ENCODE data around the gene ATP10B.
"Not testable (repeated sequence)": the region's sequence is repeated elsewhere in the genome, so short reads cannot be mapped to it uniquely, and the experiment has no call there.

ATP10B gene

GRCh38 chr5:160757194-160757593 is 94.8 kb downstream of the ATP10B start:
- no peak for DNase-seq (ENCODE audit: low read depth)

- DNase-seq (ENCODE audit: low read depth) = no peak
Observed at GRCh38 chr5:160750938-160751657, 100.9 kb downstream of the ATP10B start.

- DNase-seq (ENCODE audit: low read depth) = no peak
Observed at GRCh38 chr5:160749682-160750081, 102.3 kb downstream of the ATP10B start.

DNA sequence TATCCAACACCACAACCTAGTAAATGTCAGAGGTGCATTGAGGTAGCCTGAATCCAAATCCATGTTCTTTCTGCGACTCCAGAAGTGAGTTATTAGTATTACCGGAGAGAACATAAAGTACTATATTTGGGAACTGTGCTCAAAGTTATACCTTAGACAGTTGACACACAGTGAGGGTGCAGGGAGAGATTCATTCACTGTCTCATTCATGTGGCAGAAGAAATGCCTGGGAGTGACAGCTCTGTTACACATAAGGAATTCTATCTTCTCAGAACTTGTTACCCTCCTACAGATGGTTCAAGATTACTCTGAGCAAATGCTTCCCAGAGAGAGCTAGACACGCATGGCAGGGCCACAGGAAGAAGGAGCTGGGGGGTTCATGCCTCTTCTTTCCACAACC is 103.0 kb downstream of the ATP10B start:
- DNase-seq (ENCODE audit: low read depth) = no peak

GRCh38 chr5:160747987-160748386 is 104.0 kb downstream of the ATP10B start:
- no peak for DNase-seq (ENCODE audit: low read depth)

- DNase-seq (ENCODE audit: low read depth) = no peak
Observed at GRCh38 chr5:160747559-160747958, 104.5 kb downstream of the ATP10B start.

DNA sequence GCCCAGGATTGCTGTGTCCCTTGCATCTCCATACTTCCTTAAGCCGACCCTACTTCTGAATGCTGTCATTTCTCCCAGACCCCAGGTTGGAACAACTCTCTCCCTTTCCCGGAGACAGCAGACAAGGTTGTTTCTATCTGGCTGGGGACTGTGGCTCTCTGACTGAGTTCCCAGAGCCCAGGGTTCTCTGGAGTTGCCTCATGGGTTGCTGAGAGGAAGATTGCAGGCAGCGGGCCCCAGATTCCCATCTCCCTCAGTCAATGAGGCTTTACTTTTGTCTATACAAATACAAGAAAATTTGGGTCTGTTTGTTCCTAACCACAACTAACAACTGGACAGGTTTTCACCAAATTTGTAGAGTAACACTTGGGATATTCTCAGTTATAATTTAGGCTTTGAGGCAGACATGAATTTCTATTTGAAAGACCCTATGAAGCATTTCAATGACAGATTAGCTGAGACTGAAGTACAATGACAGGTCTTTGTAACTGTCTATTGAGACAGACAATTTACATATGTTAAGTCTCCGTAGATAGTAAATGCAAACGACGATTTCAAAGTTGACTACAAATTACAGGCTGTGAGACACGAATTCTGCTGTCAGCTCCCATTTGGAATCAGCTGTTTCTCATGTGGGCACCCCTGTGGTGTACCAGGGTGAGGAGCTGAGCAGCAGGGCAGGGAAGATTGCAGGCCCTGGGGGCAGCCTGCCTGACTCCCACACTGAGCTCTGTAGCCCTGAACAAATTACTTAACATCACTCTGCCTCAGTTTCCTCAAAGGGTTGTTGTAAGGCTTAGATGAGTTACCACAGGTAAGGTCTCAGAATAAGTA is 107.5 kb downstream of the ATP10B start:
- no peak for DNase-seq (ENCODE audit: low read depth)

DNA sequence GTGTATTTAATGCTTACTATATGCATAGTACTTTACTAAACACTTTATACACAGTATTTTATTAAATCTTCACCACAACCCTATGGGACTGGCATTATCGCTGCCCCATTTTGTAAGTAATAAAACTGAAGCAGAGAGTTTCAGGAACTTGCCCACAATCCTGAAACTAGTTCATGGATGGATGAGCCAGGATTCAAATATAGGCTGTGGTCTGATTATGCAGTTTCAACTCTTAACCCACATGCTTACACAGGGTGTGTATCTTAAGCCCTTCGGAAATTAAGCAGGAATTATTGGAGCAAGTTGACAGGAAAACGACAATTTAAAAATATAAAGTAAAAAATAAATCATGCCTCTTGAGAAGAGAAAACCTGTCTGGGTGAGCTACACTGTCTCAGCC is 109.0 kb downstream of the ATP10B start:
- DNase-seq (ENCODE audit: low read depth) = no peak

DNA sequence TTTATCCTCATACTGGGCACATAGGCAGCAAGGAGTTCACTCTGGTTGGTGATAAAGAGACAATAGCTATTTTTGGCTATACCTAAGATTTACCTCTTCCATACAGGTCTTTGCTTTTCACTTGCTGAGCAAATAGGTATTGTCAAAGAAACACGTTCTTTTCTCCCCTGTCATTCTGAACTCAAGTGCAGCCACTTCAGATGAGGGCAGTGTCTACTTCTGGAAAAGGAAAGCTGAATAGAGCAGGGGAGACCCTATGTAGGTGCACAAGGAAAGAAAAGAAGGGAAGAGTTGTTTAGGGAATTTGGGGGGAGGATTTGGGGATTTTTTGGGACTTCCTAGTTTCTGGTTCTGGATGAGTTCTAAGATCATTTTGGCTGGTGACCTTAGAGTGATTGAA is 109.6 kb downstream of the ATP10B start:
- DNase-seq (ENCODE audit: low read depth) = no peak

GRCh38 chr5:160727296-160727997 is 124.6 kb downstream of the ATP10B start:
- no peak for DNase-seq (ENCODE audit: low read depth)

GRCh38 chr5:160726721-160727120 is 125.3 kb downstream of the ATP10B start:
- no peak for DNase-seq (ENCODE audit: low read depth)

DNA sequence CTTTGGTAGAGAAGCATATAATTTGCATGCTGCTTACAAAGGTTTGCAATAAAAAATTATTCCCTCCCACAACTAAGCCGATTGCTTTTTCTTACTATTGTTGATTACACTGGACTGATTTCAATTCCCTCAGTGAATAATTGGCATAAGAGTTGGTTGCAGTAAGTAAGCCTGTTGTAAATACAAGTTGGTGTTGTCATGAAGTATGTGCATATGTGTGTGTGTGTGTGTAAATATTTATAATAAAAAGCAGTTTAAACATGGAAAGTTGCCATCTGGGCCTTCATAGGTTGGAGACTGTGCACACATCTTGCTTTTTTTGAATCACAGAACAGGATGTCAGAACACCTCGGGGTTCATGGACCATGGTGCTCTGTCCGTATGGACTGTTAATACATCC is 131.2 kb downstream of the ATP10B start:
- DNase-seq (ENCODE audit: low read depth) = no peak

- not testable (repeated sequence) for DNase-seq (ENCODE audit: low read depth)
Observed at GRCh38 chr5:160715508-160715907, 136.5 kb downstream of the ATP10B start.

DNA sequence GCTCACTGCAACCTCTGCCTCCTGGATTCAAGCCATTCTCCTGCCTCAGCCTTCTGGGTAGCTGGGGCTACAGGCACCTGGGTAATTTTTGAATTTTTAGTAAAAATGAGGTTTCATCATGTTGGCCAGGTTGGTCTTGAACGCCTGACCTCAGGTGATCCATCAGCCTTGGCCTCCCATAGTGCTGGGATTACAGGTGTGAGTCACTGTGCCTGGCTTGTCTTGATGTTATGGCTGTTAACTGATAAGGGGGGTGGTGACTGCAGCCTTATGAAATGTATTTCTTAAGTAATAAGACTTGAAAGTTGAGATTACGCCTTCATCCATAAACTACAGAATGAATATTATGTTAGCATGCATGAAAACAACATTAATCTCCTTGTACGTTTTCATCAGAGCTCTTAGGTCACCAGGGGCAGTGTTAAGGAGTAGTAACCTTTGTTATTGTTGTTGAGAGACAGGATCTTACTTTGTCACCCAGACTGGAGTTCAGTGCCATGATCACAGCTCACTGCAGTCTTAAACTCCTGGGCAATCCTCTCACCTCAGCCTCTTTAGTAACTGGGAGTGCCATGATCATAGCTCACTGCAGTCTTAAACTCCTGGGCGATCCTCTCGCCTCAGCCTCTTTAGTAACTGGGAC is 148.3 kb downstream of the ATP10B start:
- no peak for DNase-seq (ENCODE audit: low read depth)

GRCh38 chr5:160702934-160703333 is 149.1 kb downstream of the ATP10B start:
- DNase-seq (ENCODE audit: low read depth) = no peak

DNA sequence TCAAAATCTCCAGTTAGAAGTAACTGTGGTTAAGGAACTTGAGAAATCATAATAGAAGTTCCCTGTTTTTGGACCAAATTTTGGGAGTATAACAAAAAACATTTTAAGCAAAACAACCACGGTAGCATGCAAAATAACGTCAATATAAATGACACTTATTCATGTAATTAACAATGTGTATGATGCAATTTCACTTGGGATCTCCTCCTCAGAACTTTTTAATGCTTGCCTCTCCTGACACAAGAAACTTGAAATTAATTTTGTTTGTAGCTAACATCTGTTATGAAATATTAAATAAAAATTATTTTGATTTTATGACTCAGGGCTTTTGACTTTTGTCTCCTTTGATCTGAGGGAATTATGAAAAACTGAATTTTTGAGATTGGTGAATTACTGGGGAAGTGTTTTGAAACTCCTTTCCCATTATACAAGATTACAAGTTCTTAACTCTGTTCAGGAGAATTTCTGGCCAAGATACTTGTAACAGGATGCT is 149.7 kb downstream of the ATP10B start:
- no peak for DNase-seq (ENCODE audit: low read depth)

DNA sequence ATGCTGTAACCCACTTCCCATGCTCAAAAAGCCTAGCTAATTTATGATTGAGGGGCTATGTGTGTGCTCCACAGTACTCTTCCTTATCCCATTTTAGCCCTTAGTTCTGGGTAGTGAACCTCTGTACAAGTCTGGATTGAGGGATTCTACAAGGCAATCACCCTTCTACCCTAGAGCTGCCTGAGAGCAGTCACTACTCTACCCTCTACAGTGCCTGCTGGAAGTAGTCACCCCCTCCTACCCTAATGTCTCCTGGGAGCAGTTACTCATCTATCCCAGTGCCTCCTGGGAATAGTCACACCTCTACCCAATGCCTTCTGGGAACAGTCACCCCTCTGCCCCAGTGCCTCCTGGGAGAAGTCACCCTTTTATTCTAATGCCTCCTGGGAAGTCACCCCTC is 150.6 kb downstream of the ATP10B start:
- DNase-seq (ENCODE audit: low read depth) = no peak

- DNase-seq (ENCODE audit: low read depth) = no peak
Observed at GRCh38 chr5:160699301-160699700, 152.7 kb downstream of the ATP10B start.

GRCh38 chr5:160697281-160697680 is 154.7 kb downstream of the ATP10B start:
- DNase-seq (ENCODE audit: low read depth) = no peak

DNA sequence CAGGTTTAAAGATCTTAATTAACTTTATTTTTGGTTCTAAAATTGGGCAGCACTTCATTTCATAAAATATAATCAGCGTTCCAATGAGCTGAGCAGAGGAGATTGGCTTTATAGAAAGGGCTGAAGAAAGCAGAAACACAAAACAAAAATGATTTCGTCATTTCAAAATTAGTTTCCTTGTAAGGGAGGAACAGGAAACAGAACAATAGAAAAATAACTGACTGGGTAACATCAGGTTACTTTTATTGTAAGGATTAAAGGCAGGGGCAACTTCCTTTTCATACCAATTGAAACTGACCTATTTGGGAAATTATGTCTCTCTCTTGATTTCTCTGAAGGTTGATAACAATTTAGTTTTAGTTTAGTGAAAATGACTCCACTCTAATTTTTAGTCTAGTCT is 157.1 kb downstream of the ATP10B start:
- DNase-seq (ENCODE audit: low read depth) = no peak

GRCh38 chr5:160693831-160694465 is 158.1 kb downstream of the ATP10B start:
- DNase-seq (ENCODE audit: low read depth) = no peak

GRCh38 chr5:160692271-160692670 is 159.7 kb downstream of the ATP10B start:
- DNase-seq (ENCODE audit: low read depth) = no peak

Measured in stimulated activated CD8-positive, alpha-beta memory T cell treated with anti-CD3 and anti-CD28 coated beads, Interleukin-12 subunit alpha, Interleukin-12 subunit beta, amount 100 ng/mL, for 1 hour (primary cell).